ENCODE data around the gene RYR2.
A peak's percentile ranks its signal among the peaks of the same experiment; 100 is the strongest.

The RYR2 gene

DNA sequence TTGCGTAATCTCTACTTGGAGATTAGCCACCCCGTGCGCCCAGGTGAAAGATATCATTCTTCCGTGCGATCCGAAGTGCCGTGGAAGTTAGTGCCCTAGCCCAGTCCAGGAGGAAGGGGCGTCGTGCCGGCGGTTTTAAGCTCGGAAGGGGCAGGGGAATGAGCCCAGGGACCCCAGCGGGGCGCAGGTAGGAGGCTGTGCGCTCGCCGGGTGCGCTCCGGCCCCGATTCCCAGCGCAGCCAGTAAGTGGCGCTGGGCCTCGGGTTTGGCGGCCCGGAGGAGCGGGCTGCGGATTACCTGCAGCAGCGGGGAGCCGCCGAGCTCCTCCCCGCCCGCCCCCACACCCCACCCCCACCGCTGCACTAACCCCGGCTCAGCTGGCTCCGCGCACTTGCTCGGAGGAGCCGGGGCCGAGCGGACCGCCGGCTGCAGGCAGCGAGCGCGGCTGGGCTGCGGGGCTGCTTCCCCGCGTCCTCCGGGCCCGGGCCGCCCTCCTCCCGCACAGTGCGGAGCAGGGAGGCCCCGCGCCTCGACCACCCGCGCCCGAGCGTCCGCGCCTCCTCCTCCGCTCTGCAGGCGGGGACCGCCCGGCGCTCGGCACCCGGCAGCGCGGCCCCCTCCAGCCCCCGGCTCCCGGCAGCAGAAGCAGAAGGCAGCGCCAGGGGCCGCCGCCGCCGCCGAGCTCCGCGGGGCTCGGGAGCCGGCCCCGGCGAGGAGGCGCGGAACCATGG is at the start of gene RYR2:
Gene RYR2 (plus strand): TSS at position 390 of the 731 bp plus-strand sequence. CDS start 338 bp downstream, at position 728.
- peak; percentile 35 for DNase-seq

DNA sequence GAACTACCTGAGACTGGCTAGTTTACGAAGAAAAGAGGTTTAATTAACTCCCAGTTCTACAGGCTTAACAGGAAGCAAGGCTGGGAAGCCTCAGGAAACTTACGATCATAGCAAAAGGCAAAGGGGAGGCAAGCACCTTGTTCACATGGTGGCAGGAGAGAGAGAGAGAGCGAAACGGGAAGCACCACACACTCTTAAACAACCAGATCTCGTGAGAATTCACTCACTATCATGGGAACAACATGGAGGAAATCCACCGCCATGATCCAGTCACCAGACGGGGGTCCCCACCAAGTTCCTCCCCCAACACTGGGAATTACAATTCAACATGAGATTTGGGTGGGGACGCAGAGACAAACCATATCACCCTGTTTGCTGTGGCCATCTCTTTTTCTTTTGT is 49.5 kb upstream of the RYR2 start:
- DNase-seq, result no peak

GRCh38 chr1:236994450-236994849 is 47.5 kb upstream of the RYR2 start:
- DNase-seq, result no peak

DNA sequence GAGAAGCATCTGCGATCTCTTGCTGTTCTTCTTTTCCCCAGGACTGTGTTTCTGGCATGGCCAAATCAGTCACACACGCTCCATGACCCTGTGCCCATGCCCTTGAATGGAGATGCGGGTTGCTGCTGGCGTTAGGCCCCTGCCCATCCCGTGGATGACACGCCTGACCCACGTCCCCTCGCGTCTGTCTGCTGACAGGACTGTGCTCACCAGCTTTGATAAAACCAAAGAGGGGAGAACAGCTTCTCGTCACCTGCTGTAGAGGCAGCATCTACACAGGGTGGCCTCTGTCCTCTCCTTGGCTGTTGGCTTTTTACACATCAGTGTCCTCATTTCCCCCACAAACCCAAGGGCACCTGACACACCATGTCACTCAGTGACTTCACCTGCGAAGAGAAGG is 44.6 kb upstream of the RYR2 start:
- DNase-seq, result no peak

GRCh38 chr1:236997882-236998281 is 44.1 kb upstream of the RYR2 start:
- DNase-seq, result peak; percentile 34

DNA sequence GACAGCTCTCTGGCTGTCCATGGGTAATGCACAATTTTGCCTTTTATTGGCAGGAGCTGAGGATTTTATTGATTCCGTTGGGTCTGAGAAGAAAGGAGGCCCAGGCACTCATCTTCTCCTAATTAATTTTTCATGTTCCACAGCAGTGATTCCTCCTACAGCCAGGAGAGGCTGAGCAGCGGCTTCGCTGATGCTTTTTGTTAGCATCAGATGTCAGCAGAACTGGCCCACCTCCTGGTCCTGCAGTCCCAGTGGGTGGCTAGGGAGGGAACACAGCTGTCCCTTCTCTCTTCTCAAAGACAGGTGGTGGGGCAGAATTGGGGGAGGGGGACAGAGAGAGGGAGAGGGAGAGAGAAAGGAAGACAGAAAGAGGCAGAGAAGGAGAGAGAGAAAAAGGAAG is 43.4 kb upstream of the RYR2 start:
- no peak for DNase-seq

DNA sequence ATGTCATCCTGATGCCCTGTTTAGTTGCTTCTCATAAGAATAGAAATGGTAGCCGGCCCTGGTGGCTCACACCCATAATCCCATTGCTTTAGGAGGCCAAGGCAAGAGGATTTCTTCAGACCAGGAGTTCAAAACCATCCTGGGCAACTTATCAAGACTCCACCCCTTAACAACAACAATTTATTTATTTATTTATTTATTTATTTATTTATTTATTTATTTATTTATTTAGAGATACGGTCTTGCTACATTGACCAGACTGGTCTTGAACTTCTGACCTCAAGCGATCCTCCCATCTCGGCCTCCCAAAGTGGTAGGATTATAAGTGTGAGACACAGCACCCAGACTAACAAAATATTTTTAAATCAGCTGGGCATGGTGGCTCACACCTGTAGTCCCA is 41.8 kb upstream of the RYR2 start:
- DNase-seq, result no peak

DNA sequence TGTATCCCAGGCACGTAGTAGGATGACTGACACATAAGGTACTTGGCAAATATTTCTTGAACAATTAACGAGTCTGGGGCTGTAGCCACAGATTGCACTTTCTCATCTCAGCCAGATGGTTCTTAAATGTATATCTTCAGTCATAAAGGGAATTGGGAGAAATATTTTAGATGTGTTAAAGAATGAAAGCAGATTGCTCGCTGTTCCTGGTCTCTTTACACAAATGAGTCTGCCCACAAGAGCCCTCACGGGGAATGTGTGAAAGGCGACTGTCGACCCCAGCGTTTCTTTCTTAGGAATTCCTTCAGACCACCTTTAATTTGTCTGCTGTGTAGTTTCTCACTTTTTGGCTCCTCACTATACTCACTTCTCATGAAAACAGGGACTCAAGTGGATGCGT is 38.5 kb upstream of the RYR2 start:
- no peak for DNase-seq

GRCh38 chr1:237004116-237004515 is 37.9 kb upstream of the RYR2 start, which contains the start of gene MT1HL1:
Gene MT1HL1 (minus strand): TSS chr1:237004441. CDS start chr1:237004372, 69 bp downstream.
- no peak for DNase-seq

DNA sequence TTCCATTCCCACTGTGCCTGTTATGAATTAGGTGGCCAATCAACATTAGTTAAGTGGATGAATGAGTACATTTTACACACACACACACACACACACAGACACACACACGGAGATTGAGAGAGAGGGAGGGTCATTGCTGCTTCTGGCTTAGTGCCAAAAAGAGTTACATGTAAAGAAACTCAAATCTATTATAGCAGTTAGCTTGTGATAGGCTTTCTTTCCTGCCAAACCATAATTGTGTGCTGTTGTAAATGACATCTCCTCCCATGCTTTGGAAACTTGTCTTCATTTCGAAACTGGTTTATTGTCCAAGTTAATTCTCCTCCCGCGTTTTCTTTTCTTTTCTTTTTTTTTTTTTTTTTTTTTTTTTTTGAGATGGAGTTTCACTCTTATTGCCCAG is 36.3 kb upstream of the RYR2 start:
- peak; percentile 10 for DNase-seq

GRCh38 chr1:237007147-237007881 is 34.7 kb upstream of the RYR2 start:
- DNase-seq, result no peak

- no peak for DNase-seq
Measured at GRCh38 chr1:237009611-237010010, 32.4 kb upstream of the RYR2 start.

- DNase-seq, result no peak
Measured at GRCh38 chr1:237011432-237011831, 30.6 kb upstream of the RYR2 start.

DNA sequence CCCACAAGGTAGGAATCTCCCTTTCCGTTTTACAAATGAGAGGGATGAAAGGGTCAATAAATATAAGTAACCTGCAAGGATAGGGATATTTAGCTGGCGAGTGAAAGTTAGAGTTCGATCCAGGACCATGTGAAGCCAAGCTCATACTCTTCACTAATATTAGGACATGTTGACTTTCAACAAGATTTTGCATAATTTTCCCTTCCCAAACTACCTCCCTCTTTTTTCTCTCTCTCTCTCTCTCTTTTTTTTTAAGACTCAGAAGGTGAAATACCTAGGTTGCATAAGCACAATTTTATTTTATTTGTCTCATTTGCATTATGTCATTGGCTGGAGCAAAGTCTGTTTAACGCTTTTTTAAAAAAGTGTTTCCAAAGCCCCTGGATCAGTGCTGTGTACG is 29.6 kb upstream of the RYR2 start:
- no peak for DNase-seq

GRCh38 chr1:237012788-237013383 is 29.1 kb upstream of the RYR2 start:
- peak; percentile 18 for DNase-seq

- no peak for DNase-seq
Measured at GRCh38 chr1:237013608-237014007, 28.4 kb upstream of the RYR2 start.

DNA sequence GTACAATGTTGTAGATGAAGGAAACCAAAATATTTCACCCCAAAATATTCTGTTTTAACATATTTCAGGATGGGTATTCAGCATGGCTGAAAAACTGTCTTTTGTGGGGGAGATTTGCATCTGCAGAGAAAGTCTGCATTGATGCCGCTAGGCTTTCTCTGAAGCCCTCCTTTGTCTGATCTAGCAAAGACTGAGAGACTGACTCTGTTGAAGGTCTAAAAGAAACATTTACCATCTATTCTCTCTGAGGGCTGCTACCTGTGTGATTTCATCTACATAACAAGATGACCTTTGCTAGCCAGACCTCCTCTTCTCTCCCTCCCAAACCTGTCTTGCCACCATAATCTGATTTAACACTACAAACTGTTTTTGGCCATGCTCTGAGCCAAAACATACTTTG is 25.4 kb upstream of the RYR2 start:
- no peak for DNase-seq

DNA sequence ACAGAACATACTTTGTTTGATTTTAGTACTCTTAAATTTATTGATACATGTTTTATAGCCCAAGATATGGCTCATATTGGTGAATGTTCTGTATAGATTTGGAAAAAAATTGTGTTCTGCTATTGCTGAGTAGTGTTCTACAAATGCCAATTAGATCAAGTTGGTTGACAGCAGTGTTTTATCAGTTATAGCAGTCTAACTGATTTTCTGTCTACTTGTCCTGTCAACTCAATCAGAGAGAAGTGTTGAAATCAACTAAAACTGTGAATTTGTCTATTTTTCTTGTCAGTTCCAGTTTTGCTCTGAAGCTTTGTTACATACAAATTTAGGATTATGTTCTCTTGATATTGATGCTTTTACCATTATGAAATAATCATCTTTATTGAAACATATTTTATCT is 23.1 kb upstream of the RYR2 start:
- DNase-seq, result no peak

DNA sequence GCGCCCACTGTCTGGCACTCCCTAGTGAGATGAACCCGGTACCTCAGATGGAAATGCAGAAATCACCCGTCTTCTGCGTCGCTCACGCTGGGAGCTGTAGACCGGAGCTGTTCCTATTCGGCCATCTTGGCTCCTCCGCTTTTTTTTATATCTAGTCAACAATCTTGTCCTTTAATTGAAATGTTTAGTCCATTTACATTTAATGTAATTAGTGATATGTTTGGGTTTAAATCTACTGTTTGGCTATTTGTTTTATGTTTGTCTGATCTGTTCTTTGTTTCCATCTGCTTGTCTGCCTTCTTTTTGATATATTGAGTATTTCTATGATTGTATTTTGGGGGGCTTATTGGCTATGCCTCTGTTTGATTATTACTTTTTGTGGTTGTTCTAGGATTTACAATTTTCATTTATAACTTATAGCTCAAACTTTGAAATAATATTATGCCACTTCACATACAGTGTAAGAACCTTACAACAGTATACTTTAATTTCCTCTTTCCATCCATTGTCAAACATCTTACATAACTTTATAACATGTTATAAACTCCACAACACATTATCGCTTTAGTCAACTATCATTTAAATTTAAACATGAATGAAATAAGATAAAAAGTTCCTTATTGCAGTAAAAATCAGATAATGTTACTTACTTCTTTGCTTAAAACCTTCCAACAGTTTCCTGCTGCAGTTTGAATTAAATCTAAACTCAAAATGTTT is 16.5 kb upstream of the RYR2 start:
- DNase-seq, result no peak

DNA sequence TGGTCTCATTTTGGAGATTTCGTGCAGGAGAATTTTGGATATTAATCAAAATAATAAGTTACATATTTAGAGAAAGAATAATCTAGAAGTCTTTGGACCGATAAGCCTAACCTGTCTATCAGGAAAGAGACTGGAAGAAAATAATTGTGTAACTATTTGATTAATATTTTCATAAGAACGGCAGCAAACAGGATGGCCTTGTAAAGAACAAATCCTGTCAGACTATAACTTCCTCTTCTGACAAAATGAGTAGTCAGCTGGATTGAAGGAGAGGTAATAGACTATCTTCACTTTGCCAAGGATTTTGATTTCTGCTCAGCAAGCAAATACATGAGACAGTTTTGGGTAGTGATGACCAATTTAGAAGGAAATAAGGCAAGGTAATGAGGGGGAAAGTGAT is 12.7 kb upstream of the RYR2 start:
- DNase-seq, result no peak

DNA sequence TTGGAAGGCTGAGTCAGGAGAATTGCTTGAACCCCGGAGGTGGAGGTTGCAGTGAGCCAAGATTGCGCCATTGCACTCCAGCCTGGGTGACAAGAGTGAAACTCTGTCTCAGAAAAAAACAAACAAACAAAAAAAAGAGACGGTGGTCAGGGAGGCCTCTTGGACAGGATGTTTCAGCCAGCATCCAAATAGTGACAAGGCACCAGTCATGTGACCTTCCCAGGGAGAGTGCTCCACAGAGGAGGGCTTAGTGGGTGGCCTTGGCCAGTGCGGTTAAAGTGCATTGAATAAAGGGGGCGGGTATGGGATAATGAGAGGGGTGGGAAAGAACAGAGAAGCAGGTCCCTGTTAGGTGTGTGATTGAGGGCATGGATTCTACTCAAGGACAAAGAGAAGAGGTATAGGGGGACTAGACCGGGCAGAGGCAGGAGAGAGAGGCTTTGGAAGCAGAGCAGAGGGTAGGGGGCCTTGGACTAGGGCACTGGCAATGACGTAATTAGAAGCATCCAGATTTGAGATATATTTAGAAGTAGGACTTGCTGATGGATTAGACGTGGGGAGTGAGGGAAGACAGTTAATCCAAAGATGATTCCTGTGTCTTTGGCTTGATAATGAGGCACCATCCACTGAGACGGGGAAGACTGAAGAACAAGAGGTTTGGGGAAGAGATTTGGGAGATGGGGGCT is 12.0 kb upstream of the RYR2 start:
- DNase-seq, result no peak

- DNase-seq, result no peak
Measured at GRCh38 chr1:237031480-237031879, 10.5 kb upstream of the RYR2 start.

- no peak for DNase-seq
Measured at GRCh38 chr1:237032029-237032428, 10.0 kb upstream of the RYR2 start.
